GM19023 (cell line): ENCODE data around the gene EAF2.

ENCODE experiments used
- ATAC-seq: cut with Tn5 transposase; IDR thresholded peaks from one replicate; pipeline ENCODE4 v1.9.1; 2021; ENCODE audit warnings: mild to moderate bottlenecking, moderate library complexity; ENCODE audit not compliant: unreplicated experiment

The EAF2 gene

DNA sequence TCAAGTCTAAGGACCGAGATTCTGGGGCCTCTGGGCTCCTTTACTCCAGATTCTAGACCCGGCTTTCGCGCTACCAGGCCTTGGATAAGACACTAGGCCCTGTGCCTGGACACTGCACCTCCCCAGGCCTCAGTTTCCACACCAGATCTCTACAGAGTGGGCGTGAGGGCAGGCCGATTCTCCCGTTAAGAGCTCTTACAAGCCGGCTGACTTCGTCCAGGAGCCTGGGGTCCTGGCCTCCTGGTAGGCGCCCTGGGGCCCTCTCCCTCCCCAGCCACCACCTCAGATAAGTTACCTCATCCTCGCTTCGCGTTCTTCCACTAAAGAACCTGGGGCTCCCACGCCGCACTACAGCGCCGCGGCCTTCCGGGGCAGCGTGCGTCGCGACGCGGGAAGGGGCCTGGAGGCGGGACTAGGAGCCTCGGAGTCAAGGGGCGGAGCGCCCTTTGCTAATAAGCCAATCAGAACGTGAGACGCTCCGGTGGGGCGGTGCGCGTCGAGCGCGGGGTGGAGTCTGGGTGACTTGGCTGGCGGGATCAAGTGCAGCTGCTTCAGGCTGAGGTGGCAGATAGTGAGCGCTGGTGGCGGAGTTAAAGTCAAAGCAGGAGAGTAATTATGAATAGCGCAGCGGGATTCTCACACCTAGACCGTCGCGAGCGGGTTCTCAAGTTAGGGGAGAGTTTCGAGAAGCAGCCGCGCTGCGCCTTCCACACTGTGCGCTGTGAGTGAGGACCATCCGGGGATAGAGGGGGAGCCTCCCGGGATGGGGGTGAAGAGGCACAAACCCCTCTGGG lies at the start of gene EAF2, which contains the start of gene IQCB1:
EAF2 (plus strand) TSS at position 539 of the 794 bp plus-strand sequence; CDS start at position 616, 77 bp downstream.
IQCB1 (minus strand) TSS at position 390 of the 794 bp plus-strand sequence. CDS start 6,100 bp downstream, outside the sequence.
- ATAC-seq, result peak; percentile 99

DNA sequence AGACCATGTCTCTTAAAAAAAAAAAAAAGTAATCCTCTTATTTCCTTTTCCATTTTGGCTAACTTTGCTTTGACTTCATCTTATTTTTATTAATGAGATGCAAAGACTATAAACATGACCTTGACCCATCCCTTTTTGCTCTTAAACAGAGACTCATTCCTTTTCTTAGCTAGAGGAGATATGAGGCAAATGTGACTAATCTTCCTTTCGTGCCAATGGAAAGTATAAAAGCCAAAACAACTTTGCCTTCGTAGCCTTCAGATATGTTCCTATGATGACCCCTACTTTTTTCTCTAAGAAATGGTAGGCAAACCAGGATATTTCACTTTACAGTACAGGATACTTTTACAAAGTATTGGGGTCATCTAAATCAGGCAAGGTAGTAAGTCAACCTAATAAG lies 48.5 kb upstream of the EAF2 start:
- ATAC-seq, result no peak

GRCh38 chr3:121793078-121793477 lies 41.9 kb upstream of the EAF2 start:
- ATAC-seq, result peak; percentile 82

DNA sequence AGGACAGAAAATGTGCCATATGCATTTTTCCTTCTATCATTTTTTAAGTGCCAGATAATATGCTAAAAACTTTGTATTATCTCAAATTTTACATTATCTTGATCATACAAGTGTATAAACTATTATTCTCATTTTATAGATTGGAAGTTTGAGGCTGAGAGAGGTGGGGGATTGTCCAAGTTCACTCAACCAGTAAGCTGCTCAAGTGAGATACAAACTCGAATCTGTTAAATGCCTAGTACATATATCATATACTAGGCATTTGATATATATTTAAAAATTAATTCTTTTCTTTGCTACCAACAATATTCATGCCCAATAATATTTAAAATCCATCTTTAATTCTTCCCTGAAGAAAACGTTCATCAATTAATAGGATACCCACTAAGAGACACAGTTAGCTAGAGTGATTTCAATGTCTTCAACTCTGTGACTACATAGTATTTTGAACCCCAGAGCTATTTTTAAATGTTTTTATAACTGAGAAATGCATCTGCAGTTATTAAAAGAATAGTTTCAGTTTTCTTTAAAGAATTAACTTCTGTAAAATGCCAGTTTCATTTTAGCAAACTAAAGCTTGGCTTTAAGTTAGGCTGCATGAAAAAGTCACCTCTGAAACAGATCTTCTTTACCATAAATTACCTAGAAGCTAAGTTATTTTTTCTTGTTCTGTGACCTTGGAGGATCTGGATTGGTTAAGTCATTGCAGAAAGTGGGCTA lies 40.6 kb upstream of the EAF2 start:
- ATAC-seq, result no peak

DNA sequence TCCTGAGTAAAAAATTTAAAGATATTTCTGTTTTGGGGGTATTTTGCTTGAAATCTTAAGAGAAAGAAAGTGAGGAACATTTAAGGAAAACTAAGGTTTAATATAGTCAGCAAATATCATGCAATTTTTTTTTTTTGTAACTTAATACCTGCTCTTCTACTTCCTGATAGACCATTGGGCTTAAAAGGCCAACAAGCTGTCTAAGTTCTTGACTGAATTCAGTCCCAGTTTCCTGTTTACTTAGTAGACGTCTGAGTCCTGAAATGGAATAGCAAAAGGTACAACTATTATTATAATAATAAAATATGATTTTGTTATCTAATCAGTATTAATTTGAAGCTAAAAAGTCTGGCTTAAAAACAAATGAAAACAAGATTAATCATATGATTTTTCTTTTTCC lies 38.0 kb upstream of the EAF2 start:
- no peak for ATAC-seq

DNA sequence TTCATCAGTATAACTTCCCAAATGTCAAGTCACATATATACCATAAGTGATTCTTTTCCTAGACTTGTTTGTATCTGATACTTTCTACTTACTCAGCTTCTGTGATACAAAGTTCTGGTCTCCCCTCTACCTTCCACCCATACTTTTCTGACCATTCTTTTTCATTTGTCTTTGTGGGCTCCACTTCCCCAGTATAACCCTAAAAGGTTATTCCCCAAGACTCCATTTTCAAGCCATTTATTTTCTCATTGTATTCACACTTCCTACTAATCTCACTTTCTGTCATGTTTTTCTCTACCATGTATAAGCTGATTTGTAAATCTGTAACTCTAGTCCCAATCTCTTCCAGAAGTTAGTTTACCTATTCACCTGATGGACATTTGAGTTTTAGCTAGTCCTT lies 34.1 kb upstream of the EAF2 start:
- no peak for ATAC-seq

DNA sequence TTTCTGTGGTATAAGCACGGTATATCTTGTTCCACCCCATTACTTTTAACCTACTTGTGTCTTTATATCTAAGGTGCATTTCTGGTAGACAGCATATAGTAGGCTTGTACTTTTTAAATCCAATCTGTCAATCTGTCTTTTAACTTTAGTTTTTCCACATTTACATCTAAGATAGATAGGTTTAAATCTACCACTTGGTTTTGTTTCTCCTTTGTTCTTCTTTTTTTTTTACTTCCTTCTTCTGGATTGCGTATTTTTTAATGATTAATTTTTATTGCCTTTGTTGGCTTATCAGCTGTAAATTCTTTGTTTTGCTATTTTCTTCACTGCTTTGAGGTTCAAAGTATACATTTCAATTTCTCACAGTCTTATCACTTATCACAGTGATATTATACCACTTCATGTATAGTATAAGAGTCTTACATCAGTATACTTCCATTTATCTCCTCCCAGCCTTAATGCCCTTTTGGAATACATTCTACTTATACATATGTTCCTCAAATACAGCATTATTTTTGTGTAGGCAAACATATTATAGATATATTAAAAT lies 31.2 kb upstream of the EAF2 start:
- no peak for ATAC-seq

- peak; percentile 96 for ATAC-seq
Observed at GRCh38 chr3:121809249-121809648, 25.8 kb upstream of the EAF2 start.

DNA sequence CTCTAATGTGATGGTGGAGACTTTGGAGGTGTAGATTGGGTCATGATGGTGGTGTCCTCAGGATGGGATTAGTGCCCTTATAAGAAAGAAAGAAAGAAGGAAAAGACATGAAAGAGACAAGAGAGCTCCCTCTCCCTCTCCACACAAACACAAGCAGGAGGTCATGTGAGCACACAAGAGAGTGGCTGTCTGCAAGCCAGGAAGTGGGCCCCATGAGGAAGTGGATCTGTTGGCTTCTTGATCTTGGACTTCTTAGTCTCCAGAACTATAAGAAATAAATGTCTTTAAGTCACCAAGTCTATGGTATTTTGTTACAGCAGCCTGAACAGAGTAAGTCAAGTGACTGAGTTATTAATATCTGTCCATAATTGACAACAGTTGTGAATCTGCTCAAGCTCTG lies 17.3 kb upstream of the EAF2 start:
- no peak for ATAC-seq

- no peak for ATAC-seq
Observed at GRCh38 chr3:121818578-121818977, 16.4 kb upstream of the EAF2 start.

DNA sequence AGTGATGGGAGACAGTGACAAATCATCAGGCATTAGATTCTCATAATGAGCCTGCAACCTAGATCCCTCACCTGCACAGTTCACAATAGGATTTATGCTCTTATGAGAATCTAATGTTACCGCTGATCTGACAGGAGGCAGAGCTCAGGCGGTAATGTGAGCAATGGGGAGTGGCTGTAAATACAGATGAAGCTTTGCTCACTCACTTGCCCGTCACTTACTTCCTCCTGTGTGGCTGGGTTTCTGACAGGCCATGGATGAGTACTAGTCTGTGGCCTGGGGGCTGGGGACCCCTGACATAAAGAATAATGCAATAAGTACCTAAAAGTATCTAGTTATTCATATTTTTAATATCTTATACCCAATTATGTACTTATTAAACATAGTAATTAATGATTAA lies 15.8 kb upstream of the EAF2 start:
- ATAC-seq, result no peak

DNA sequence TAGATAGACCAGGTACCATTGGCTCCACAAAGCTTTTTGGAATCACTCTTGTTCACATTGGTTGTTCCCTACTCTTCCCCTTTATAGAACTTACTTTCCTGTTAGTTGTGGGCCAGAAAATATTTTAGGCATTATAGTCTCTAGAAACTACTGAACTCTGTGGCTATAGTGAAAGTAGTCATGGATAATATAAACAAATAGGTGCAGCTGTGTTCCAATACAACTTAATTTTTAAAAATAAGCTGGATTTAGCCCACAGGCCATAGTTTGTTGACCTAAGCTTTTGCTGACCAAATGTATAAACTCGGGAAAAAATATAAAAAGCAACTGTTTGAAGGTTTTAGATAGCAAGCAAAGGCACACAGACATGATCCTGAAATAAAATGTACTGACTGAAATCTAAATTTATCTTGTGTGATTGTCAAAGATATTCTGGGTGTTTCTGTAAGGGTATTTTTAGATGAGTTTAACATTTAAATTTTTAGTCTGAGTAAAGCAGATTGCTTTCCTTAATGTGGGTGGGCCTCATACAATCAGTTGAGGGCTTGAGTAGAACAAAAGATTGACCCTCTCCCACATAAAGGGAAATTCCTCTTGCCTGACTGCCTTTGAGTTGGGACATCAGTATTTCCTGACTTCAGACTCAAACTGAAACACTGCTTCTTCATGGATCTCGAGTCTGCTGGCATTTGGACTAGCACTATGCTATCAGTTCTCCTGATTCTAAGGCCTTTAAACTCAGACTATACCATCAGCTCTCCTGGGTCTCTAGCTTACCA lies 13.4 kb upstream of the EAF2 start:
- ATAC-seq, result no peak

- no peak for ATAC-seq
Observed at GRCh38 chr3:121822973-121823372, 12.0 kb upstream of the EAF2 start.

DNA sequence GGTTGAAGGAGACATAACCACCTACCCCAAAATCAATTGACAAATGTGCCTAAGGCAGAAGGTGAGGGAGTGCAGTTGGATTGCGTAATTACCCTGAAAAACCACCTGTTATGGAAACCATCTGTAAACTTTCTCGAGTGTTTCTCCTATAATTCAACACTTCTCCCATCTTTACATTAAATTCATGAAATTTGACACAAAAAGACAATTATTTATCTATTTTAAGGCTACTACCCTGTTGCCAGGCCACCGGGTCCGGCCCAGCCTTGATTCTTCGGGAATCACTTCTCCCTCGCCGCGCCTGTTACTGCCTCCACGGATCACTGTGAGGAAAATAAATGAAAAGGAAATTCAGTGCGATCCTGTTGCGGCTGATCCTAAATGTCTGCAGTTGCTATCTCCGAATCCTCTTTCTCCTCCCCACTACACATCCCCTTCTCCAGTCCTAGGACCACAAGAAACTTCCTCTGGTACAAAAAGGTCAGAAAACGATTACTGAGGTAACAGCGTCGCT lies 795 bp upstream of the EAF2 start:
- no peak for ATAC-seq

- ATAC-seq, result peak; percentile 33
Observed at GRCh38 chr3:121835465-121835801, 424 bp downstream of the EAF2 start.

DNA sequence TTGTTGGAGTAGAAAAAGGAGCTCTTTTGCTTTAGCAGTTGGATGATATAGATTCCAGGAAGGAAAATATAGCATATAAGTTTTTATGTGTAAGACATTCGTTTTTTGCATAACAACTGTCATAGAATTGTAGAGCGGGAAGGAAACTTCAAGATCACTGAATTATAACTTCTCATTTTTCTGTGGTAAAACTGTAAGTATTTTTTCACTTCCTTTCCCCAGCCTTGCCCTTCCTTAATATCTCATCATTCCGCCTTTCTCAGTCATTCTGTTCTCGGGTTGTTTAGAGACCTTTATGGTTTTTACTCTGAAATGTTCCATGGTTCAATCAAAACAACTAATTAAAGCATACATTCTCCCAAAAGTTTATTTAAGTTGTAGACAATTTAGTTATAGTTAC lies 1.1 kb downstream of the EAF2 start:
- no peak for ATAC-seq

- ATAC-seq, result no peak
Observed at GRCh38 chr3:121836481-121836880, 1.5 kb downstream of the EAF2 start.

- ATAC-seq, result no peak
Observed at GRCh38 chr3:121839962-121840361, 5.0 kb downstream of the EAF2 start.

DNA sequence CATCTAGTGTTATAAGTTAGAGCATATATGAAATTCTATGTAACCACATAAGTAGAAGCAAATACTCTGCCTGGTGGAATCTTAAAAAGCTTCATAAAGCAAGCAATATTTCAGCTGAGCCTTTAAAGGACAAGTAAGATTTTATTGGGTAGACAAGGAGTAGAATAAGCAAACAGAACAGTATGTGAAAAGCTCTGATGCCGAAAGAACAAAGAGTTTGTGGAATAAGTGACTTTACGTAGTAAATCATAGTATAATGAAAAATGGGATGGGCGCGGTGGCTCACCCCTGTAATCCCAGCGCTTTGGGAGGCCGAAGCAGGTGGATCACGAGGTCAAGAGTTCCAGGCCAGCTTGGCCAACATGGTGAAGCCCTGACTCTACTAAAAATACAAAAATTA lies 9.9 kb downstream of the EAF2 start:
- ATAC-seq, result no peak

DNA sequence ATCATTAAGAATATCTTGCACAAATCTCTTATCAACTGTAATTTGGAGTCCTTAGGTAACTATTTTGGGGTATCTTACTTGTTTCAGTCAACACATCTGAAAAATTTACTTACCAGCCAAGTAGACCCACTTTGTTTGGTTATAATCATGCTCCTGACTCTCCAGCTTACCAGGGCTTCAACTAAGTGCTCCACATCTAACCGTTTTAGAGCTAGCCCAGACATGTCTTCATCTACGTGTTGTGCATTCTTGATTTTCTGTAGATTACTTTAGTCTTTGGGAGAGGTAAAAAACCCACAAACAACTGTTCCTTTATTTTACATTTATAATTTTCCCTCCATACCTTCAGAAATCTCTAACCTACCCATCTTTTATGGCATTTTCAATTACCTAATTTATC lies 17.2 kb downstream of the EAF2 start:
- ATAC-seq, result no peak

DNA sequence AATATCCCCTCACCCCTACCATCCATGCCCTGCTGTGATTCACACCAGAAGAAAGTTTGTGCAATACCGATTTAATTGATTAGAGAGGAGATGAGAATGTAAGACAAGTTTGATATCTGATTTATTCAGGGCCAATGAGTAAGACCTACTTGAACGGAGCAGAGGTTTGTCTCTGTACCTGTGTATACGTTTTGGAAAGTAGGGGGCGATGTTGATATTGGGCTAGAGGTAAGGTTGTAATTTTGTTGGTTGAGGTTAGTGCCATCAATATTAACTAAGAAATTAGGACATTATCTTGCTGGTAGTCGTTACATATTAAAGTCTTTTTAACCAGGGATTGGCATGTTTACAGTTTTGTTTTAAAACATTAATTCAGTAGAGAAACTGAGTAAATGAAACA lies 20.5 kb downstream of the EAF2 start:
- ATAC-seq, result no peak
